GM06990 (cell line): ENCODE measurements around the gene ACKR2.

Source experiments
- DNase-seq: peaks from one replicate; pipeline ENCODE4 v3.0.0-alpha.2; 2011; ENCODE audit not compliant: insufficient read length; ENCODE audit errors: extremely low read depth
- H3K27me3 ChIP-seq: replicated peaks from 2 replicates; pipeline ENCODE4 v1.6.0; 2011; ENCODE audit warnings: low read length; ENCODE audit not compliant: control insufficient read depth, insufficient read depth
- H3K36me3 ChIP-seq: 2 replicates; pipeline ENCODE4 v1.5.1; 2011; ENCODE audit warnings: low read length; ENCODE audit not compliant: control insufficient read depth, insufficient read depth
- H3K4me3 ChIP-seq: replicated peaks from 2 replicates; pipeline ENCODE4 v1.5.1; 2011; ENCODE audit warnings: low read depth, mild to moderate bottlenecking, control low read depth, low read length
- TF ChIP-seq, protein P1 (sequence below): IDR thresholded peaks from 2 replicates; pipeline ENCODE4 v1.5.1; 2011; ENCODE audit warnings: low read length, control low read depth, mild to moderate bottlenecking, inconsistent platforms; ENCODE audit not compliant: insufficient read depth, poor library complexity, severe bottlenecking

The ACKR2 gene

DNA sequence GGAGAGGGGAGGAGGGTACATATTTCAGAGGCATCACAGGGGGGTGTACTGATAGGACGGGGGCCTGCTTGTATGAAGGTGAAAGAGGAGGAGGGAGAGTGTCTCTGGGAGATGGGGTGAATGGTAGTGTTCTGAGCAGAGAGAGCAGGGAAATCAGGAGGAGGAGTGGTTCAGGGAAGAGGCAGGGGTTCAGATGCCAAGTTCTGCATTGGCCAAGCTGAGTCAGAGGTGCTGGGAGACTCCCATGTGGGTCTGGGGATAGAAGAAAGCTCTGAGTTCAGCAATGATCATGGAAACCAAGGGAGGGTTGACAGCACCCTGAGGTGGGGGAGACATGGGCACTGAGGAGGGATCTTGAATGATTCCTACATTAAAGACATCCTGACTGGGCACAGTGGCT, 63.5 kb downstream of the ACKR2 start:
- TF ChIP-seq, protein P1, sequence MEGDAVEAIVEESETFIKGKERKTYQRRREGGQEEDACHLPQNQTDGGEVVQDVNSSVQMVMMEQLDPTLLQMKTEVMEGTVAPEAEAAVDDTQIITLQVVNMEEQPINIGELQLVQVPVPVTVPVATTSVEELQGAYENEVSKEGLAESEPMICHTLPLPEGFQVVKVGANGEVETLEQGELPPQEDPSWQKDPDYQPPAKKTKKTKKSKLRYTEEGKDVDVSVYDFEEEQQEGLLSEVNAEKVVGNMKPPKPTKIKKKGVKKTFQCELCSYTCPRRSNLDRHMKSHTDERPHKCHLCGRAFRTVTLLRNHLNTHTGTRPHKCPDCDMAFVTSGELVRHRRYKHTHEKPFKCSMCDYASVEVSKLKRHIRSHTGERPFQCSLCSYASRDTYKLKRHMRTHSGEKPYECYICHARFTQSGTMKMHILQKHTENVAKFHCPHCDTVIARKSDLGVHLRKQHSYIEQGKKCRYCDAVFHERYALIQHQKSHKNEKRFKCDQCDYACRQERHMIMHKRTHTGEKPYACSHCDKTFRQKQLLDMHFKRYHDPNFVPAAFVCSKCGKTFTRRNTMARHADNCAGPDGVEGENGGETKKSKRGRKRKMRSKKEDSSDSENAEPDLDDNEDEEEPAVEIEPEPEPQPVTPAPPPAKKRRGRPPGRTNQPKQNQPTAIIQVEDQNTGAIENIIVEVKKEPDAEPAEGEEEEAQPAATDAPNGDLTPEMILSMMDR = no peak

DNA sequence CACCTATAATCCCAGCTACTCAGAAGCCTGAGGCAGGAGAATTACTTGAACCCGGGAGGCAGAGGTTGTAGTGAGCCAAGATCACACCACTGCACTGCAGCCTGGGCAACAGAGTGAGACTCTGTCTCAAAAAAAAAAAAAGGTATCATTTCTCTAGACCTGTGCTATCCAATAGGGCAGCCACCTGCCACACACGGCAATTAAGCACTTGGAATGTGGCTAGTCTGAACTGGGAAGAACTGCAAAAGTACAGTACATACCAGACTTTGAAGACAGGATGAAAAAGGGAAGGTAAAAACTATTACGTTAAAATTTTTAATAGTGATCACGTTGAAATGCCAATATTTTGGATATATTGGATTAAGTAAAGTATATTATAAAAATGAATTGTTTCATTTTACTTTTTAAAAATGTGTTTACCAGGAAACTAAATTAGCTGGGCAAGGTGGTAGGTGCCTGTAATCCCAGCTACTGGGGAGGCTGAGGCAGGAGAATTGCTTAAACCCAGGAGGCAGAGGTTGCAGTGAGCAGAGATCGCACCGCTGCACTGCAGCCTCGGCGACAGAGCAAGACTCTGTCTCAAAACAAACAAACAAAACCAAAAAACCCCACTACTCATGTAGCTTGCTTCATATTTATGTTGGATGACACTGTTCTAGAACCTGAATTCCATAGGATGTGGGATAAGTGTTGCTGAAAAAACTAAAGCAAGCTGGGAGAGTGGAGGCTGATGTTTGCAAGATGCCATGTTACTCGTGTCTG, 64.2 kb downstream of the ACKR2 start:
- TF ChIP-seq, protein P1 = no peak
- Histone ChIP-seq H3K4me3 (no peak overlapping the region), H3K27me3 (no peaks in the 10 kb centered on the region), H3K36me3 (no peaks in the 10 kb centered on the region)
- DNase-seq = no peak

More for the DNA sequence above, 63.5 kb downstream of the ACKR2 start:
- no peak for DNase-seq
- no peak overlapping the region for H3K4me3 ChIP-seq
- no peaks in the 10 kb centered on the region for H3K27me3 ChIP-seq
- H3K36me3 ChIP-seq = no peaks in the 10 kb centered on the region

DNA sequence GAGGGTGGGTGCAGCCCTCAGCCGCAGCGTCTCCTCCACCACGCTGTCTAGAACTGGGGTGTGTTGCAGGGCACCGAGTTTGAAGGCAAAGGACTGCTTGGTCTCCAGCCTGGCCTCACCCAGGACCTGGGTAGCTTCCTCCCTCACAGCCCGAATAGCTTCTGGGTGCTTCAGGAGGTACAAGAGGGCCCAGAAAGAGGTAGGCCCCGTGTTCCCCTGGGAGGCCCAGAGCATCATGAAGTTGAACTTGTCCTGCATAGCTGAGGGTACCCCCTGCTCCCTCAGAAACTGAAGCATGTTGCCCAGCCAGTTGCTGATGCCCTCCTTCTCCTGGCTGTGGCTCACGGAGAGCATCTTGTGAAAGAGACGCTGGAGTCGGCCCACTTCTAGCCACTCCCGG, 65.5 kb downstream of the ACKR2 start:
- no peak for DNase-seq
- no peaks in the 10 kb centered on the region for H3K36me3 ChIP-seq
- H3K27me3 ChIP-seq = no peaks in the 10 kb centered on the region
- TF ChIP-seq, protein P1 = no peak
- no peak overlapping the region for H3K4me3 ChIP-seq

DNA sequence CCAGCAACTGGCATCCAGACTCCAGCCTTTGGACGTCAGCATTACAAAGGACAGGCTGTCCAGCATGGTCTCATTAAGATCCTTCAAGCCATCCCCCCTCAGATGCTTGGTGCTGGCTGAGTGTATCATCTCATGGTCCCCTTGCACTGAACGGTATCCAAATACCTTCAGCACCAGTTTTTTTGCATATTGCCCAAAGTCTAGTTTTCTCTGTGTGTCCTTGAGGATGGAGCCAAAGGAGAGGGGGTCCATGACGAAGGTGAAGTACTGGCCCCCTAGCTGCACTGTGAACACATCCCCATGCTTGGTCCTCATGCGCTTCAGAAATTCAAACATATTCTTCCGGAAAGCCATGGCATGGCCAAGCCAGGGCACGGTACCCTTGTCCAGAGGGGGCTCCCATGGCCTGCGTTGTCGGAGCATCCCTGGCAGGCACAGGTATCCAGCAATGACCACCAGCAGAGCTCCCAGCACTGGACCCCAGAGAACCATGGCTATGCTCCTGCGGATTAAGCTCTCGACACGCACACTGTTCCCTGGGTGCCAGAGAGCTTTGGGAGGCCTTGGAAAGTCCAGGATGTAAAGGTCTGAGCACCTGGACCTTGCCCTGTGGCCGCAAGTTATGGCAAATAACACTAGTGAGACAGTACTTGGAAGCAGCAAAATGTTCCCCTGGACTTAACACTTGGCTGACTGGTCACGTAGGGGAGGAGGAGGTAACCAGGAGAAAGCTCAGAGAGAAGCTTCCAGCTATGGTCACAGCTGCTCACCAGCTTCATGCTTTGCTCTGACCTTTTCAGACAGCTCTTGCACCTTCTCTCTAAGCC, 66.3 kb downstream of the ACKR2 start, which contains the start of gene CYP8B1:
CYP8B1 (minus strand) TSS at position 555 of the 827 bp plus-strand sequence; CDS start at position 492, 63 bp downstream.
- Histone ChIP-seq H3K36me3 (no peaks in the 10 kb centered on the region), H3K4me3 (no peak within 1 kb of the TSS), H3K27me3 (no peaks in the 10 kb centered on the region)
- no peak for DNase-seq
- TF ChIP-seq, protein P1 = no peak

DNA sequence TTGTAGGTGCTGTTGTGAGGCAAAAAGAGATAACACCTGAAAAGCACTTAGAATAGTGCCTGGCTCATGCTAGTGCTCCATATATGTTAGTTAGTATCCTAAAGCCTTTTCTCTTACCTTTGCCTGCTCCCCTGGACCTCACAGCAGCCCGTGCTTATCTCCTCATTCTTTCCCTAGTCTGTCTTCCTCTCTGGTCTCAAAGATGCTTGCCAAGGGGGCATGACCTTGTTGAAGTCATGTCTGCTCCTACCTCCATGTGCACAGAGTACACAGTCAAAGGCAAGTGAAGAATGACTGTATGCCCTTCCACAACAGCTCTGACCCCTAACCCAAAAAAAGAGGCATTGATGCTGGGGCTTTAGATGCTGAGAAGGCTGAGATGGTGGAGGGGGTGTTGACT, 67.2 kb downstream of the ACKR2 start:
- DNase-seq = no peak
- Histone ChIP-seq H3K36me3 (no peaks in the 10 kb centered on the region), H3K4me3 (no peak overlapping the region), H3K27me3 (no peaks in the 10 kb centered on the region)
- TF ChIP-seq, protein P1 = no peak
